OCI-LY3 (cell line): ENCODE measurements around the gene MRPS11.

Experiments used
- CTCF ChIP-seq: fragments of 200-600, 300-600 bp; sonication (generic); IDR thresholded peaks from 2 replicates; pipeline ENCODE4 v1.5.1; 2014; ENCODE audit warnings: antibody characterized with exemption, low read length, low read depth
- EZH2phosphoT487 ChIP-seq: fragments of 200-600 bp; shearing (Covaris generic); IDR thresholded peaks from 2 replicates; pipeline ENCODE4 v1.6.1; 2018; ENCODE audit warnings: antibody characterized with exemption, mixed run types, low read depth

- TF ChIP-seq CTCF, result no peak
- TF ChIP-seq EZH2phosphoT487, result no peak
These were observed 20.5 kb downstream of the MRPS11 start for GRCh38 chr15:88487796-88488523.
